Neuronal stem cell (in vitro differentiated cells): Measurements from ENCODE around the gene BACE2.

ENCODE experiments used
- DNase-seq: peaks from one replicate; pipeline ENCODE4 v3.0.0-alpha.2; 2013; ENCODE audit warnings: low spot score
- H2AFZ ChIP-seq: one replicate; pipeline ENCODE4 v1.6.1; 2013; ENCODE audit warnings: mild to moderate bottlenecking, low read length, inconsistent platforms
- H2AK5ac ChIP-seq: 2 replicates; pipeline ENCODE4 v1.6.1; 2013; ENCODE audit warnings: low read depth, mild to moderate bottlenecking, inconsistent platforms, low read length, moderate library complexity, mixed read lengths
- H2BK120ac ChIP-seq: 2 replicates; pipeline ENCODE4 v1.6.1; 2013; ENCODE audit warnings: low read depth, mild to moderate bottlenecking, inconsistent platforms, low read length, moderate library complexity, mixed read lengths
- H2BK12ac ChIP-seq: one replicate; pipeline ENCODE4 v1.6.1; 2013; ENCODE audit warnings: low read length, inconsistent platforms
- H2BK15ac ChIP-seq: 2 replicates; pipeline ENCODE4 v1.6.1; 2013; ENCODE audit warnings: mild to moderate bottlenecking, low read length, inconsistent platforms, mixed read lengths
- H2BK5ac ChIP-seq: one replicate; pipeline ENCODE4 v1.6.1; 2013; ENCODE audit warnings: inconsistent platforms, mild to moderate bottlenecking, low read length, moderate library complexity
- H3K14ac ChIP-seq: one replicate; pipeline ENCODE4 v1.6.1; 2013; ENCODE audit warnings: low read length, inconsistent platforms
- H3K18ac ChIP-seq: 2 replicates; pipeline ENCODE4 v1.6.1; 2013; ENCODE audit warnings: low read length, inconsistent platforms
- H3K23ac ChIP-seq: 2 replicates; pipeline ENCODE4 v1.6.1; 2013; ENCODE audit warnings: low read depth, mild to moderate bottlenecking, mixed read lengths, low read length, inconsistent platforms; ENCODE audit not compliant: poor library complexity
- H3K27ac ChIP-seq: replicated peaks from 3 replicates; pipeline ENCODE4 v1.5.1; 2013; ENCODE audit warnings: low read length, inconsistent platforms
- H3K27me3 ChIP-seq, 3 experiments: 2 replicates each; pipeline ENCODE4 v1.6.1; 2013; ENCODE audit warnings: low read length in 3 of 3, mild to moderate bottlenecking in 2 of 3, inconsistent platforms in 1 of 3, low read depth in 1 of 3, mixed read lengths in 1 of 3, moderate library complexity in 1 of 3; ENCODE audit not compliant: control insufficient read depth in 3 of 3, insufficient read depth in 3 of 3
- H3K36me3 ChIP-seq, 2 donors: replicated peaks in 1 of 2; 2 replicates each; pipeline ENCODE4 v1.6.1; 2013; ENCODE audit warnings: low read length in 2 of 2; ENCODE audit not compliant: control insufficient read depth in 2 of 2, insufficient read depth in 2 of 2
- H3K4ac ChIP-seq: 2 replicates; pipeline ENCODE4 v1.6.1; 2013; ENCODE audit warnings: inconsistent platforms, mild to moderate bottlenecking, low read length, moderate library complexity
- H3K4me1 ChIP-seq, 2 donors: 1 replicate in 1 of 2; 2 replicates in 1 of 2; pipeline ENCODE4 v1.6.1; 2013; ENCODE audit warnings: low read length in 2 of 2, low read depth in 1 of 2; ENCODE audit not compliant: control insufficient read depth in 2 of 2, insufficient read depth in 1 of 2
- H3K4me2 ChIP-seq: one replicate; pipeline ENCODE4 v1.6.1; 2013; ENCODE audit warnings: mild to moderate bottlenecking, low read length, inconsistent platforms; ENCODE audit not compliant: insufficient read depth, poor library complexity, severe bottlenecking
- H3K4me3 ChIP-seq, 2 donors: 2 replicates each; pipeline ENCODE4 v1.5.1; 2013; ENCODE audit warnings: low read length in 2 of 2, mild to moderate bottlenecking in 2 of 2, inconsistent platforms in 1 of 2, moderate library complexity in 1 of 2
- H3K79me1 ChIP-seq: one replicate; pipeline ENCODE4 v1.6.1; 2013; ENCODE audit warnings: low read depth, mild to moderate bottlenecking, inconsistent platforms, low read length, moderate library complexity
- H3K9ac ChIP-seq: one replicate; pipeline ENCODE4 v1.6.1; 2013; ENCODE audit warnings: mild to moderate bottlenecking, low read depth, low read length, inconsistent platforms; ENCODE audit not compliant: poor library complexity
- H3K9me3 ChIP-seq, 2 donors: replicated peaks in 1 of 2; 2 replicates each; pipeline versions ENCODE3 to v1.6.1; 2013; ENCODE audit warnings: low read length in 2 of 2, mild to moderate bottlenecking in 2 of 2, inconsistent platforms in 1 of 2, low read depth in 1 of 2, mixed read lengths in 1 of 2, moderate library complexity in 1 of 2; ENCODE audit not compliant: control insufficient read depth in 2 of 2, insufficient read depth in 1 of 2
- H4K8ac ChIP-seq: one replicate; pipeline ENCODE4 v1.6.1; 2013; ENCODE audit warnings: low read depth, mild to moderate bottlenecking, inconsistent platforms, low read length, moderate library complexity
- H4K91ac ChIP-seq: one replicate; pipeline ENCODE4 v1.6.1; 2013; ENCODE audit warnings: low read length, low read depth, mild to moderate bottlenecking, inconsistent platforms; ENCODE audit not compliant: poor library complexity
- WGBS, 2 donors: extraction: QIAGEN DNeasy Blood & Tissue Kit; methylation state at CpG; one replicate each; pipeline ENCODE4 v1.1.7; 2013; ENCODE audit warnings: missing lambda C conversion rate in 2 of 2, mixed read lengths in 1 of 2; ENCODE audit not compliant: insufficient read length in 2 of 2, insufficient replicate concordance in 1 of 2; ENCODE audit errors: extremely low coverage in 2 of 2; 5-methylcytosine and 5-hydroxymethylcytosine counted together

Gene BACE2

GRCh38 chr21:41289431-41289830 lies 121.5 kb downstream of the BACE2 start:
- Histone ChIP-seq H3K27me3 (no peaks in the 10 kb centered on the region), H2AFZ (no peak overlapping the region), H3K9ac (no peak overlapping the region), H2BK15ac (no peak overlapping the region), H3K36me3 (no peaks in the 10 kb centered on the region), H3K23ac (no peak overlapping the region), H4K8ac (no peak overlapping the region), H2AK5ac (no peak overlapping the region), H3K9me3 (peaks cover 0 to 7% of the 10 kb centered on the region in 2 donors), H3K4me2 (no peak overlapping the region), H3K79me1 (no peaks in the 10 kb centered on the region), H3K18ac (no peak overlapping the region), H4K91ac (no peak overlapping the region), H3K4me3 (no peak overlapping the region), H3K27ac (no peak overlapping the region), H2BK12ac (no peak overlapping the region), H2BK5ac (no peak overlapping the region), H3K4ac (no peak overlapping the region), H3K4me1 (peaks cover 0 to under 1% of the 10 kb centered on the region in 2 donors), H3K14ac (no peak overlapping the region), H2BK120ac (no peak overlapping the region)
- no CpG with 5 or more reads among the region's 13 CpGs for WGBS, 2 donors
- DNase-seq: peak; percentile 12

DNA sequence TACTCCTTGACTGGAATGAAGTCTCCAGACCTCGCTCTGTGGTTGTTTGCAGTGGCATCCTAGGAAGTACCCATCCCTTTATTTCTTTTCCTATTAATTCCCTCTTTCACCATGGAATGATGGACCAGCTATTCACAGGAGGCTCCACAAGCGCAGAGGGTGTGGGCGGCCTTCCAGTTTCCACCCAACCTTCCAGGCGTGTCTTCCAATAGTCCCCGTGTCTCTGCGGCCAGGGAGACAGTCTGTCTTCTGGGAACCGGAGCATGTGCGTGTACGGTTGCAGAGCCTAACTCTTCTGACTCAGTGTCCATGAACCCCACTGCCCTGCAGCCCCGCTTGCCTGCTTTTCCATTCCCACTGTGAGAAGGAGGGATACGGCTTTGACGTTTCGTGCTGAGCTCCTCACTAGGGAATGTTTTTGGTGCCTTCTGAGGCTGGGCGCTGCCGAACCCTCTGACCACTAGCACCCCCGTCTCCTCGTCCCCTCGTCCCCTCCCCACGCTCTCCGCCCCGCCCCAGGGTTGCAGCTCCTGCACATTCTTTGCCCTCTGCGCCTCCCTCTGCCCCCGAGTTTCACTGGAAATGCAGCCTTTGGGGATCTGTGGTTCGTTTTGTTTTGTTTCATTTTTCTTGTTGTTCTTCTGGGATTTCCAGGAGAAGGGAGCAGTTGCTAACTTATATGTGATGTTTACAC lies 122.3 kb downstream of the BACE2 start:
- Histone ChIP-seq H2AFZ (no peak overlapping the region), H3K23ac (no peak overlapping the region), H2BK120ac (no peak overlapping the region), H3K18ac (peak overlapping the region; percentile 40), H4K91ac (no peak overlapping the region), H2BK5ac (no peak overlapping the region), H3K27ac (no peak overlapping the region), H3K4ac (no peak overlapping the region), H3K4me2 (no peak overlapping the region), H3K4me1 (no peaks in the 10 kb centered on the region), H3K79me1 (no peaks in the 10 kb centered on the region), H2AK5ac (no peak overlapping the region), H3K14ac (no peak overlapping the region), H2BK12ac (no peak overlapping the region), H3K9me3 (peaks cover 0 to 7% of the 10 kb centered on the region in 2 donors), H3K9ac (no peak overlapping the region), H3K27me3 (no peaks in the 10 kb centered on the region), H2BK15ac (no peak overlapping the region), H4K8ac (no peak overlapping the region), H3K4me3 (peak overlapping the region in 1 of 2 donors; percentile 45), H3K36me3 (no peaks in the 10 kb centered on the region)
- no CpG with 5 or more reads among the region's 24 CpGs for WGBS, 2 donors
- DNase-seq: no peak

- no peak overlapping the region for H2AK5ac ChIP-seq
- H3K4me1 ChIP-seq: no peaks in the 10 kb centered on the region
- H3K18ac ChIP-seq: no peak overlapping the region
- H3K23ac ChIP-seq: no peak overlapping the region
- no peak overlapping the region for H3K4ac ChIP-seq
- no peak overlapping the region for H3K14ac ChIP-seq
- H2BK15ac ChIP-seq: no peak overlapping the region
- no peak overlapping the region for H2AFZ ChIP-seq
- H3K9me3 ChIP-seq: peaks cover 0 to 7% of the 10 kb centered on the region in 2 donors
- H2BK12ac ChIP-seq: no peak overlapping the region
- H3K27ac ChIP-seq: no peak overlapping the region
- no peak overlapping the region for H4K8ac ChIP-seq
- no peak overlapping the region for H3K9ac ChIP-seq
- H3K79me1 ChIP-seq: no peaks in the 10 kb centered on the region
- H3K27me3 ChIP-seq: no peaks in the 10 kb centered on the region
- H2BK120ac ChIP-seq: no peak overlapping the region
- peak overlapping the region in 1 of 2 donors; percentile 23 for H3K4me3 ChIP-seq
- no peaks in the 10 kb centered on the region for H3K36me3 ChIP-seq
- no peak overlapping the region for H3K4me2 ChIP-seq
- WGBS, 2 donors: no CpG with 5 or more reads among the region's 1 CpG
- no peak for DNase-seq
- no peak overlapping the region for H4K91ac ChIP-seq
- H2BK5ac ChIP-seq: no peak overlapping the region
These were observed 126.7 kb downstream of the BACE2 start for GRCh38 chr21:41294548-41295231.

DNA sequence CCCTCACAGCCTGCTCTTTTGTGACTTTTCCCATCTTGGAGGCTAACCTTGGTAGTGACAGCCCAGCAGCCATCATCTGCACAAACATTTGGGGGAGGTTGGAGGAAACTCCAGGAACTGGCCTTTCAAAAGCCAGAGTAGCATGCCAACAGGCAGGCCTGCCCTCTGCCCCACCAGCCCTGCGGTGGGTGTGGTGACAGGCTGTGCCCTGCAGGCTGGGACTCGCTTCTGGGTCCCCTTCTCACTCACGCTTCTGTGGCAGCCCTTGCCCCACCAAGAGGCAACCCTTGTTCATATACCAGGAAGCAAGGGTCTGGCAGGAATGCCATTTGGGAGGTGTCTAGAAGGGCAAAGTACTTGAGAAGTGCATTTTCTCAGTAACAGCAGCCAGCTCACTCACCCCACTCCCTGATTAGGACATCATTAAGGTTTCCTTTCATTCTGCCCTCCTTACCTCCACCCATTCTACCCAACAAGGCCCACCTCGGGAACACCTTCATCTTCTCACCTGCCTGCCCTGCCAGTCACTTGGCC lies 127.8 kb downstream of the BACE2 start:
- H3K4ac ChIP-seq: no peak overlapping the region
- no peak overlapping the region for H3K4me3 ChIP-seq
- H2AFZ ChIP-seq: no peak overlapping the region
- H2BK12ac ChIP-seq: no peak overlapping the region
- H3K27me3 ChIP-seq: no peaks in the 10 kb centered on the region
- no peak overlapping the region for H4K8ac ChIP-seq
- no peaks in the 10 kb centered on the region for H3K4me1 ChIP-seq
- no peak overlapping the region for H3K14ac ChIP-seq
- H3K23ac ChIP-seq: no peak overlapping the region
- H2BK15ac ChIP-seq: no peak overlapping the region
- H2BK5ac ChIP-seq: no peak overlapping the region
- H4K91ac ChIP-seq: no peak overlapping the region
- no peak overlapping the region for H2BK120ac ChIP-seq
- peaks cover 0 to 7% of the 10 kb centered on the region in 2 donors for H3K9me3 ChIP-seq
- DNase-seq: no peak
- no peak overlapping the region for H3K4me2 ChIP-seq
- H2AK5ac ChIP-seq: no peak overlapping the region
- H3K27ac ChIP-seq: no peak overlapping the region
- H3K36me3 ChIP-seq: no peaks in the 10 kb centered on the region
- H3K18ac ChIP-seq: no peak overlapping the region
- no peaks in the 10 kb centered on the region for H3K79me1 ChIP-seq
- H3K9ac ChIP-seq: no peak overlapping the region
- WGBS, 2 donors: no CpG with 5 or more reads among the region's 4 CpGs
